ENCODE data around the gene GFOD2.

GFOD2 gene

DNA sequence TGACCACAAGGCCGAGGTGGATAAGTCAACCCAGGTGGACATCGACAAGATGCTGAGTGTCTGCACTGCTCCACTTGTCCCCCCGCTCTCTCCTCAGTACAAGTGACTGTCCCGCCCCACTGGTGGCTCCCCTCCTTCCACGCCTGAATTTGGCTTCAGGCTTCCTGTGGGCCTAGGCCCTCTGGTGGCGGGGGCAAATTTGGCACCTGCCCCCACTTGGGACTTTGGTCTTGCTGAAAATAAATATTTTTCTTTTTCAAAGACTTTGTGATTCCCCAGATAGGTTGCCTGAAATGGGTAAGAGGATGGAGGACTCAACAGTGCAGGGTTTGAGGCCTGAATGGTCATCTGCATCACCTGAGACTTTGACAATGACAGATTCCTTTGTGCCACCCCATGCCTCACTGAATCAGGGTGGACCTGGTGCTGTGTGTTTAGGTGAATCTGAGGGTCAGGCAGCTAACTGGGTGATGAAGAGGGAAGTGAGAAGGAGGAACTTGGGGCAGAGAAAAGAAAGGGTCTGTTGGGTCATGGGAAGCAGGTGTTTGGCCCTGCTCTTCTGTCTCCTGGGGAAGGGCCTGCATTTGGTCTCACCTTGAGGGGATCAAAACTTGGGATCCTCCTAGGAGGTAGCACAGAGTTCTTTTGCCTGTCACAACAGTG lies 50.5 kb downstream of the GFOD2 start:
- no peak for DNase-seq

DNA sequence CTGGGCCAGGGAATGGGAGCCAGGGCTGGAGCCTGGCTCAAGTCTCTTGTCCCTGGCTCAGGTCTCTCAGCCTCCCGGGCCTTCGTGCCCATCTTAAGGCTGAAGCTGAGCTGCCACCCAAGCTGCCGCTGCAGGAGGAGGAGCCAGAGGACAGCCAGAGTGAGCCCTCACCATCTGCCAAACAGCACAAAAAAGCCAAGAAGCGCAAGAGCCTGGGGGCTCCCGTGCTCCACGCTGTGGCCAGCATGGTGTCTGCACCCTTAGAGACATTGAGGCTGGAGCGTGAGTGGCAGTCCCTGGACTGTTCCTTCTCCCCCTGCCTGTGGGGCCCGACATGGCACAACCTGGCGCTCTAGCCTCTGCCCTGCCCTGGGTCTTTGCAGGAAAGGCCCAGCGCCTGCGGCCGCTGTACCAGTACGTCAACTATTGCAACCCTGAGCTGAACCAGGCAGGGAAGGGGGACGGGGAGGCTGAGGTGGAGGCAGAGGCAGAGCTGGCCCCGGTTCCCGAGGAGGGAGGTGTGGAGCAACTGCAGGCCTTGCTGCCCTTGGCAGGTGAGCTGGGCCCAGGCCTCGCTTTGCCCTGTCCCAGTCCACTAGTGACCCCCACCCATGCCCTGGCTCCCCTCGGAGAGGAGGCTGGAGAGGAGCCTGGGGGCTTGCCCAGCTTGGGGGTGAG lies 51.2 kb downstream of the GFOD2 start:
- peak; percentile 28 for DNase-seq

DNA sequence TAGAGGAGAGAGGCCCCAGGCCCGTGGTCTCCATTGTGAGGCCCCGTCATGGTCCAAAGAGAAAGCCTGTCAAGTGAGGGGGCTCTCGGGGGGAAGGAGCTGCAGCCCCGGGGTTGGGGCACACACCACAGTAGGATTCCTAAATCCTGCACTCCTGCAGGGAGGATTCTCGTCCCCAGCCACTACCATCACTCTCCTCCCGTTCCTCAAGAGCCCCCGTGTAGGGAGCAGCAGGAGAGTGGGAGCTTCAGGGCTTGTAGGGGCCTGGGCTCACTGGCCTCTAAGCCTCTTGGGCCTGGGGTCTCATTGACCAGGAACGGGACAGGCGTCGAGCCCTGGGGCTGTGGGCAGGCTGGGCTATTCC lies 51.7 kb downstream of the GFOD2 start:
- no peak for DNase-seq

DNA sequence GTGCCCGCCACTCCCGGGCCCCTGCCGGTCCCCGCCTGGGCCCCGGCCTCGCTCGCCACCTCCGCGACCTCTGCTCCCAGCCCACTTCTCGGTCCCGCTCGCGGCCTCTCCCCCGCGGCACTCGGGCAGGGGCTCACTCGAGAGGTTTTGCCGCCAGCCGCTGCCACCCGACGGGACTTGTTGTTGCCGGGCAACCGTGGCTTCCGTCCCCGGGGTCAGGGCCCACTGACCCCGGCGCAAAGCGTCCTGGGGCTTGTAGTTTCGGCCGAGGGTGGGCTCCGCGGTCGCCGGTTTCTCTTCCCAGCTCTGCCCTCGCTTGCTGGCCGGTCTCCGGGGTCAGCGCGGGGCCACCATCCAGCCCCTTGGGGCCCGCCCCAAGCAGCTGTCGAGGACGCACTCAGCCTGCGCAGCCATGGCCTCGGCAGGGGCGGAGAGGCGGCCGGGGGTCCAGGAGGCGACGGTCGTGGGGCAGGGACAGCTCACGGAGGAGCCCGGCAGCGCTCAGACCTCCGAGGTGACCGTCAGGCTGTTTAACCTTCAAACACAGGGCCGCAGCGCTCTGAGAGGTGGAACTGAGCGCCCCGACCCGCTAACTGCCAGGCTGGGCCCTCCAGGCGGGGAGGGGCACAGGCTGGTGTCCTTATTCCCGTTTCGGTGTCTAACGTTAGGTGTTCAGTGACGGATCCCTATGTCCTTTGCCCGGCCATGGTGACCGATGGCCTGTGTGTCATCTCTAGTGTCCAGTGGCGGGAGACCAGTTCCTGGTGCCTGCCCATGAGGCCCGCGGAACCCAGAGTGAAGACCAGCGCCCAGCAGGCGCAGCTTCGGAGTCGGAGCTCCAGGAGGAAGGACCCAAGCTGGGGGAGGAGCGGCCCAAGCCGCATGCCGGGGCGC lies 52.3 kb downstream of the GFOD2 start, which contains the start of the genes C16orf86 and ENKD1:
Gene C16orf86, plus strand, starts transcription at position 256 of the 894 bp plus-strand sequence. Its CDS starts 157 bp downstream, at position 413.
Gene ENKD1, minus strand, starts transcription at position 192 of the 894 bp plus-strand sequence. CDS start 308 bp downstream, outside the sequence.
- peak; percentile 52 for DNase-seq

DNA sequence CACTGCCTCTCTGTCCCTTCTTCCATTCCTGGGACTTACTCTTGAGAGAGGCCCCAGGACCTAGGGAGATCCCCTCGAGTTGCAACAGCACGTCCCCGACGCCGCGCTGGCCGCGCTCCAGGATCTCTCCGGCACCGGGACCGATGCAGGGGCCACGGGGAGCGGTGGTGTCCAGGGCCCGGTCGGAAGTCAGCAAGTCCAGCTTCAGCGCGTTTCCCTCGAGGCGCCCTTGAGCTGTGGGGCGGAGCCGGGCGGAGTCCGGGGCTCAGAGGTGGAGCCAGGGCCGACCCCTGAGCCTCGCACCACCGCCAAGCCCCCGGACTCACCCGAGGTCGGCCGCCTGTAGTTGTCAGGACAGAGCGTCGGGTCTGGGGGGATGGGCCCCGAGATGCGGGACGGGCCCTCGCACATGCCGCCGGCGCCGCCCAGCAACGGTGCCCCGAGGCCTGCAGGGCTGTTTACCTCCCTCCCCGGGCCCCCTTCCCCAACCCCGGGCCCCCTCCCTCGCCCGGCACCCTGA lies 53.0 kb downstream of the GFOD2 start:
- DNase-seq: no peak

DNA sequence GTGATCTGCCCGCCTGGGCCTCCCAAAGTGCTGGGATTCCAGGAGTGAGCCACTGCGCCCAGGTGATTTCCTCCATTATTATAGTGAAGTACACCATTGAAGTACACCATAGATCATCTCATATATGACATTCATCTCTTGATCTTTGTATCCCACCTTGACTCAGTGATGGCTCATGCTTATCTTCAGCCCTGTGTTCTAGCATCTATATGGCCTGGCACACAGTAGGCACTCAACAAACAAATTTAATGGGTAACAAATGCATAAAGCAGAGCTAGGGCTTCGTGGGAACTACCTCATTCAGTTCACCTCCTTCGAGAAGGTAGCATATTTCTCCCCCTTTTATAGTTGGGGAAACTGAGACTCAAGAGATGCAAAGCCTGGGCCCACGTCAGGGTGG lies 53.5 kb downstream of the GFOD2 start:
- DNase-seq: no peak

DNA sequence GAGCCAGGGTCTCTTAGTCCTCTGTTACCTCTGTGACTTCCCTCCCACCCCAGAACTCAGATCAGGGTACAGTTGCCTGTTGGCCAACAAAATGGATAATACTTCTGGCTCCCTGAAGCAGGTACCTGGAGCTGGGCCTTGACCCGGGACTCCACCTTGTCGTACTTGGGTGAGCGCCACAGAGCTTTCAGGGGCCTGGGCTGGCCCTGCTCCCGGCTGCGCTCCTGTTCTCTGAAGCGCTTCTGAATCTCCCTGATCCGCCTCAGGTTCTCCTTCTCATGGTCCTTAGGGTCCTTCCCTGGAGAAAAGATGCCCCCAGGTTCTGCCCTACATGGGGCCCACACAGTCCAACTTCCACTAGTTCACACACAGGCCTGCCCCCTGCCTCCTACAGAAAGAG lies 54.2 kb downstream of the GFOD2 start:
- DNase-seq: no peak

DNA sequence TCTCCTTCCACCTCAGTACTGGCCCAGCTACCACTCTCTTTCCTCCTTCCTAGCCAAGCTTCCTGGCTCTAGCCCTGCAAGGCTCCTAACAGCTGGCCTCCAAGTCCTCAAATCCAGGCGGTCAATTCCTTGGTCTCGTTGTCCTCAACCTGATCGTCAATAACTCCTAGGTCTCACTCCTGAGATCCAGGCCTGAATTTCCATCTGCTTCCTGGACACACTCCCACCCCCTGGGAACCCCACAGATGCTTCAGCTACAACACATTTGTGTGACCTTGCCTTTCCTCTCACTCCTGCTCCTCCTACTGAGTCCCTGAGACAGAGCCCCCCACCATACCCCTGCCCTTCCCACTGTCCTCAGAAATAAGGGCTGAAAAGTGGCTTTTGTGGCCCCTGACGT lies 54.9 kb downstream of the GFOD2 start:
- no peak for DNase-seq

DNA sequence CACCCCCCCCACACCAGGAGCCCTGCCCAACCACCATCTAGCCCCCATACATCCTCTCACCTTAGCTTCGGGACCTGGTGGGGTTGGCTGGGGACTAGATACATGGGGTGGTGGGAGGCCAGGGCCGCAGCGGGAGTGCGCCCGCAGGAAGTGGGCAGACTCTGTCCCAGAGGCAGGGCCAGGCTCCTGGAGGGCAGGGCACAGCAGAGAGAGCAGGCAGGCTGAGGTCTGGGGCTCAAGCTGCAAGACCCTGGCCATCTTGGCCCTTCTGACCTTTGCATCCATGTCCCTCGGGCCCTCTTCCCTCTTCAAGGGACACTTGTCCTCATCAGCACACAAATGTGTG lies 55.3 kb downstream of the GFOD2 start:
- no peak for DNase-seq

DNA sequence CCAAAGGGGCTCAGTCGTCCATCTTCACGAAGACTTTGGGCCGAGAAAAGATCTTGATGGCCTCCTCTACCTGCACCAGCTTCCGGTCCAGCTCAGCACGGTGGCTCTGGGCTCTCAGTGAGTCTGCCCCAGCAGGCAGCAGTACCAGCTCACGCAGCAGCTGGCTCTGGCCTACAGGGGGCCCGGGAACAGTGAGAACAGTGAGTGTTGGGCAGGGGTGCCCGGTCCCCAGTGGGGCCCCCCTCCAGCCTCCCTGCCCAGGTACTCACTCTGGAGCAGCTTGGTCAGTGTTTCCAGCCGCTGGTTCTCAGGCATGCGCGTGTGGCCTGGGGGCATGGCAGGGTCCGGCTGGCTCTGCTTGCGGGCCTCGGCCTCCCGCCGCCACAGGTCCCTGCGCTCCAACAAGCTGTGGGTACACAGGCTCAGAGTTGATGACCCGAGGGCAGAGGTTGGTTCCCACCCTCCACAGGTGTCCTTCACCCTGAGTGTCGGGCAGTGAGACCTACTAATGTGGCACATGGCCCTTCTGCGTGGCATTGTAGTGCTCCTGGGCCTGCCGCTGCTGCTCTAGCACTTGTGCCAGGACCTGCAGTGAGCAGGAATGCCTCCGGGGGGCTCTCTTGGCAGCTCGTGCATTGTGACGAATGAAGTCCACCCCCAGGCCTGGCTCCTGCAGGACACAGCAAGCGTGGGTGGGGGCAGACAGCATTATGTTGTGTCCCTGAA lies 55.8 kb downstream of the GFOD2 start:
- DNase-seq: no peak

DNA sequence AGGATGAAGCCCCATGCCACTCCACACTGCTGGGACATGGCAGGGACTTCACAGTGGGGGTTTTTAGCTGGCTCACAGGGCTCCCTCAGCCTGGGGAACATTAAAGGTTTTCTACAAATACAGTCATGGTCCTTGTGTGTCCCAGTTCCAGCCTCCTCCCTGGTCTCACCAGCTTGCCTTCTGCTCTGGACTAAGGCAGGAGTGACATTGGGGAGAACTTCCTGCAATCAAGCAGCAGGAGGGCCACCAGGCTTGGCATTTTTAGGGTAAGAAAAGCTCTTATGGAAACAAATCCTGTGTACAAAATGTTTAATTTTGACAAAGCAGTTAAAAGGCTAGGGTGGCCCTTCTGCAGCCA lies 56.5 kb downstream of the GFOD2 start:
- no peak for DNase-seq

DNA sequence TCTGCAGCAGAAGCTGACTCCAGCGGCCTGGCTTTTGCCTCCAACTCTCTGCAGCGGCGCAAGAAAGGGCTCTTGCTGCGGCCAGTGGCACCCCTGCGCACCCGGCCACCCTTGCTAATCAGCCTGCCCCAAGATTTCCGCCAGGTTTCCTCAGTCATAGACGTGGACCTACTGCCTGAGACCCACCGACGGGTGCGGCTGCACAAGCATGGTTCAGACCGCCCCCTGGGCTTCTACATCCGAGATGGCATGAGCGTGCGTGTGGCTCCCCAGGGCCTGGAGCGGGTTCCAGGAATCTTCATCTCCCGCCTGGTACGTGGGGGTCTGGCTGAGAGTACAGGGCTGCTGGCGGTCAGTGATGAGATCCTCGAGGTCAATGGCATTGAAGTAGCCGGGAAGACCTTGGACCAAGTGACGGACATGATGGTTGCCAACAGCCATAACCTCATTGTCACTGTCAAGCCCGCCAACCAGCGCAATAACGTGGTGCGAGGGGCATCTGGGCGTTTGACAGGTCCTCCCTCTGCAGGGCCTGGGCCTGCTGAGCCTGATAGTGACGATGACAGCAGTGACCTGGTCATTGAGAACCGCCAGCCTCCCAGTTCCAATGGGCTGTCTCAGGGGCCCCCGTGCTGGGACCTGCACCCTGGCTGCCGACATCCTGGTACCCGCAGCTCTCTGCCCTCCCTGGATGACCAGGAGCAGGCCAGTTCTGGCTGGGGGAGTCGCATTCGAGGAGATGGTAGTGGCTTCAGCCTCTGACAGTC lies 57.0 kb downstream of the GFOD2 start:
- no peak for DNase-seq

DNA sequence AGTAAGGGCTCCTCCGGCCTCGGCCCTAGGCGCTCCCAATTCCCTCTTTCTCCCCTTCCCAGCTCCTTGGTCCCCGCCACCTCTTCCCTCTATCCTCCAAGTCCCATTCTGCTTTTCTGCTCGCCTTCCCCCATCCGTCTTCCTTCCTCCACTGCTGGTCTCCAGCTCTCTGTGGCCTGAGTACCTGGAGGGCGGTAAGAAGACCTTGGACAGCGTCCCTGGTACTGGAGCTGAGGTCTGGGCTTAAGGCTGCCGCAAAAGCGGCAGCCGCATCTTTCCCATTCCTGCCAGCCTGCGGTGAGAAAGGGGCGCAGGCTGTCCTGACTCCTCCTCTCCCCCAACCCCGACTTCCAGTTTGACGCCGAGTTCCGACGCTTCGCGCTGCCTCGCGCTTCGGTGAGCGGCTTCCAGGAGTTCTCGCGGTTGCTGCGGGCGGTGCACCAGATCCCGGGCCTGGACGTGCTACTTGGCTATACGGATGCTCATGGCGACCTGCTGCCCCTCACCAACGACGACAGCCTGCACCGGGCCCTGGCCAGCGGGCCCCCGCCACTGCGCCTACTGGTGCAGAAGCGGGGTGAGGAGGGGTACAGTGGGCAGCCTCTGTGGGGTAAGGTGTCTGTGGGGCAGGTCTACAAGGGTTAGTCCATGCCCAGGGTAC lies 57.9 kb downstream of the GFOD2 start:
- DNase-seq: no peak

DNA sequence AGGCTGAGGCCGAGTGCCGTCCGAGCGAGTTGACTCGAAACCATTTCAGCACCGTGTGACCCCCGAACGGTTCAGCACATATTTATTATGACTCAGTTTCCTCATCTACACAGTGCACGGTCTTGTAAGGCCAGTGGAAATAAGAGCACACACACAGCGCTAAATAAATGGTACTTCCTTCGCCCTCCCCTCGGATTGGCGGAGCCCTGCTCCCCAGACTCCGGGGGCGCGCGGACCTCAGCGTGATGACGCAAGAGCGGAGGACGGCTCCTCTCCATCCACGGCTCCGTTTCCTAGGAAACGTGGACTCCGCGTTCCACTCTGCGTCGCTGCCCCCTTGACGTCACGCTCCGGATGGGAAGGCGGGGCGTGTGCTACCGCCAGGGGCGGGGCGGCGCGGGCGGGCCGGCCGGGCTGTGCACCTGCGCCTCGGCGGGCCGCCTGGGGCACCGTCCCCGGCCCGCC lies 58.5 kb downstream of the GFOD2 start, which contains the start of gene PARD6A:
Gene PARD6A, plus strand, starts transcription at position 397 of the 465 bp plus-strand sequence. CDS start 79 bp downstream, outside the sequence.
- DNase-seq: peak; percentile 74

DNA sequence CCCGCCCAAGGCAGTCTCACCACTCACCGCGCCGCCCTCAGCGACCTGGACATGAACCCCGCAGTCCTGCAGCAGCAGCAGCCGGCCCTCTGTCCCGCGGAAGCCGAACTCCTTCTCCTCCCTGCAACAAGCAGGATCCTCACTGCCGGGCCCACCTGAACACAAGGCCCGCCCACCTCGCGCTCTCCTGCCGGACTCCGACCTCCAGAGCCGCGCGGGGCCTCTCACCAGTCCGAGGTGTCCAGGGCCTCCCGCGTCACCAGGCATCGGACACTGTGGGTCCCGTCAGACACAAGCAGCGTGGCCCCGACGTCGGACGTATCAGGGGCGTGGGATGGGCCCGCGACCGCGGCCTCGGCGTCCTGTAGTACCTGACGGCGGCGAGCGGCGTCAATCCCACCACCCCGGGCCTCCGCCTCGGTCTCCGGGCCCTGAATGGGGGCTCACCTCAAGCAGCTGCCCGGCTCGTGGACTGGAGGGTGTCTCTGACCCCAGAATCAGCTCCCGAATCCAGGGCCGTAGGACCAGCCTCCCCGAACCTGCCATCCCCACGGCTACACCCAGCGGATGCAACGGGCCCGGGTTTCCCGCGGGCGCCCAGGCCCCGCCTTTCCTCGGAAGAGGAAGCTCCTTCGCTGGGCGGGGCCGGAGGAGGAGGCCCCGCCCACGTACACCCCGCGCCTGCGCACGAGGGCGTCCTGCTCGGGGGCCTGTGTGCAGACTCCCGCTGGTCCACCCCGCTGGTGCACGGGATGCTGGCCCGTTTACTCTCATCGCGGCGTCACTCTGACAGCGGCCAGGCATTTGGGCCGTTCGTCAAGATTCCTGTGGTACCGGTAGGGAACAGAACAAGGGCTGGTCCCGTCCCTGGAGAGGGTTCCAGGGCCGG lies 59.2 kb downstream of the GFOD2 start, which contains the start of gene ACD:
Gene ACD, minus strand, starts transcription at position 586 of the 889 bp plus-strand sequence. Its CDS starts 40 bp downstream, at position 546.
- peak; percentile 54 for DNase-seq

DNA sequence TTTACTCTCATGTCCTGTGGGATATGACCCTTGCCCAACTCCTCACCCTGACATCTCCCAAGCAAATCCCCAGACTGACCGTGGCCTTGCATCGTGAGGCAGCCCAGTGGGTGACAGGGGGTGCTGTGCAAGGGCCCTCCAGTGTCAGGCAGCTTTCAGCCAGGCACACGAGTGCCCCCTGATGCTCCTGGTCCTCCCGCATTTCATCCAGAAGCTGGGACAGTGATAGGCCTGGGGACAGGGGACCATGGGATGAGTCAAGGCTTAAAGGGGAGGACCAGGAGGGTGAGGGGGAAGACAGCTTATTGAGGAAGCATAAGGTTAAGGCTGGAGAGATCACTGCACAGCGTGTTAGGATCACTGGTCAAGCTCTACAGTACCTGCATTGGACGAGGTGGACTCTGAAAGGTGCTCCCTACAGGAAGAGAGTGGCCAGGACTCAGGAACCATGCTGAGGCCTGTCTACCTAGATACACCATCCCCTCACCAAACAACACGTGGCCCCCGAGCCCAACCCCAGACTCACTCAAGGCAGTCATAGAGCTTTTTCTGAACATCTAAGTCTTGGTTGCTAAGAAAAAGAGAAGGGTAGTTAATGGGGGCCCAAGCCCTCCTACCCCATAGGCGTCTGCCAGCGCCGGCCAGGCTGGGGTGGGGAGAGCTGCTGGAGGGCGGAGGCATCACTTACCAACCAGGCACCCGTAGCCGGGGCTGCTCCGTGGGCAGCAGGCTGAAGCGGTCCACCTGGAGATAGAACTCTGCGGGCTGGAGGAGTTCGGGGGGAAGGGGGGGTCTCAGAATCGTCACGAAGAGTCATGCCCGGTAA lies 60.1 kb downstream of the GFOD2 start:
- DNase-seq: no peak

DNA sequence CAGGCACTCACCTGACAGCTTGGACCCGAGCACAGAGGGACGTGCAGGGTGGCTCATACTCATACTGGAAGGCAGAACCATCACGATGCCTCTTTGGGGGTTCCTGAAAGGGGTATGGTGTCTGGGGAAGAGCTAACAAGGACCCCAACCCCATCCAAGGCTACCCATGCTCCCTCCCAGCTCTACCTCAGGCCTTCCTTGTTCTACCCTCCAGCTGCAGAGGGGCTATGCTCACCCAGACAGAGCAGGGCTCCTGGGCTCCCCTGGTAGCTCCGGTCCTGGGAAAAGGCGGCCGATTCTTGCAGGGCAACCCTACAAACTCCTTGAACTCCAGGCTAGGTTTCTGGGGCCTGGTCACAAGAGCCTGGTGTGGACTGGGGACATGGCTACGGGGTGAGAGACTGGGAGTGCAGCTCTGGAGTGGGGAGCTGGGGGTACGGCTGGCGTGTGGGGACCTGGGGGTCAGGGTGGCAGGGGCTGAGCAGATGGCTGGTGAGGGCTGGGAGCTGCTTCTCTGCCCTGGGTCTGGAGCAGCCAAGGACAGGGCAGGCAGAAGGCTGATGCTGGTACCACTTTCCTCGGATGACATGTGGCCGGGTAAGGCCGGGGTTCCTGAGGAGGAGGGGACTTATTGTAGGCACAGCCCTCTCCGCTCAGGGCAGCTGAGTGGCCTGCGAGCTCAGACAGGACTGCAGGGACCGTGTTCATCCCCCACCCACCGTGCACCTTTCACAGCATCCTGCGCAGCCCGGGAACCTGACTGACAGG lies 61.2 kb downstream of the GFOD2 start:
- DNase-seq: no peak

DNA sequence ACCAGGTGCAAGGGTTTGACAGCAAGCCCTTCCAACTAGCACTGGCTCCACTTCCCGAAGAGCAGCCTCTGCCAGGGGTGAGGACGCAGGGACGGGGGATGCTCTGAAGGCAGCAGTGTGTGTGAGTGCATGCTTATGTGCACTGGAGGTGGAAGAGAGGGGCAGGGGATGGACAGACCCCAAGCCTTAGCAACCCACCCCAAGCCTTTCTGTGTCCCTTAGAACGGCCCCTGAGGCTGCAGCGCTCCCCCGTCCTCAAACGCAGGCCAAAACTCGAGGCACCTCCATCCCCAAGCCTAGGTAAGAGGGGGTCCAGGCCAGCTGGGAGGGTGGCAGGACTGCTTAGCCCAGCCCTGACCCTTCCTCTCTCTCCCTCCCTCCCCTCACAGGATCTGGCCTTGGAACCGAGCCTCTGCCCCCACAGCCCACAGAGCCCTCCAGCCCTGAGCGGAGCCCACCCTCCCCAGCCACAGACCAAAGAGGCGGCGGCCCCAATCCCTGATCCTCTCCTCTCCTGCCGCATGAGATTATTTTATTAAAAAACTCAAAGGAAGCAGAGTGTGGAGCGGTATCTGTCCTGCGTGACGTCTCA lies 62.0 kb downstream of the GFOD2 start:
- DNase-seq: no peak
